ENCODE data around the gene ALKBH5. TPM values are rescaled to one million over a fixed set of nuclear protein-coding genes. Genes with fewer than 3 reads are reported as not detected.

Gene ALKBH5
- total and polyA plus RNA-seq, 10 of the 15 experiments (the other 5 are each of a cell fraction or from before 2014, with no cell fraction given), result 13.7 to 99.9 (median 52.4) TPM

DNA sequence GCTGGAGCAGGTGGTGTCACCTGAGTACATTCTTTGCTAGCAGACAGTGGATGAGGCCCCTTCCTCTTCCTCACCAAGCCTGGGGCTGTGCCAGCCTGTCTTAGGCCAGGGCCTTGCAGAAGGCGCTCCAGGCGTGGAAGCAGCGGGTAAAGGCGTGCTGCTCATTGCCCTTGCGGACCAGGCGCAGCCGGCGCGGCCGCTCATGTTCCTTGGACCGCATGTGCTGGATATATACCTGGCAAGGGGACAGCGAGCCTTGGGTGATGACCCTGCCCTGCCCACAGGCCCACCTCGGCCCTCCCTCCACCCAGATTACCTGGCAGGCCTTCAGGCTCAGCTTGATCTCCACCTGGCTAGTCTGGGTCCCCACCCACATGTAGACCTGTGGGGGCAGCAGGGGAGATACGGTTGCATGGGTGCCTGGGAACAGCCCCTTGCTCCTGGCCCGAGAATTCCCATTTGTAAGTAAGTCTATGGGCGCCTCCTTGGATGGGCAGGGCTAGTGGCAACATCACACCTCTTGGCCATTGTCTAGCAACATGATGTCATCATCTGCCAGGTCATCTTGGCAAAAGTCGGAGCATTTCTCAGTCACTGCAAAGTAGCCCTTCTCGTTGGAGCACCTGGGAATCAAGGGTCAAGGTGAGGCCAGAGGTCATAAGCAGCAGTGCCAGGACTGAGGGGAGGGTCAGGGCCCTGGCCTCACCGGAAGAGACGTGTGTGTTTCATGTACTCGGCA, 61.6 kb downstream of the ALKBH5 start:
- intact Hi-C loops (cut with micrococcal nuclease; ENCODE audit: unreplicated experiment), result no loop called here
- WGBS (ENCODE audit: insufficient coverage, insufficient replicate concordance, low lambda C conversion rate, missing lambda C conversion rate), result 92% methylated on average over 21 of the region's 21 CpGs
- H3K36me3 ChIP-seq (ENCODE audit: control insufficient read depth in 2 of 2, insufficient read depth in 2 of 2, low read length in 1 of 2), result peaks cover 3 to 18% of the 10 kb centered on the region in 2 experiments; a peak in 3 of 4 replicates
- ATAC-seq (no peak), DNase-seq (ENCODE audit: low read depth, low spot score) (no peak), FAIRE-seq (no peak)
- H4K20me1 ChIP-seq (ENCODE audit: control insufficient read depth, insufficient read depth), result no peaks in the 10 kb centered on the region
- H3K4me1 ChIP-seq (ENCODE audit: control insufficient read depth, insufficient read depth, low read length), result no peaks in the 10 kb centered on the region
- H3K4me2 ChIP-seq (ENCODE audit: control insufficient read depth, insufficient read depth), result no peak overlapping the region
- no peak overlapping the region for H2AFZ ChIP-seq (ENCODE audit: control insufficient read depth, low read depth, low read length)
- no peak overlapping the region for H3K4me3 ChIP-seq
- SMC1A ChIA-PET (ENCODE audit: uncharacterized antibody, unreplicated experiment), result no interaction called here
- no peaks in the 10 kb centered on the region for H3K79me2 ChIP-seq (ENCODE audit: control insufficient read depth, insufficient read depth, low read length)
- H3K9ac ChIP-seq (ENCODE audit: control insufficient read depth, insufficient read depth, low read length), result no peak overlapping the region
- no peaks in the 10 kb centered on the region for H3K9me3 ChIP-seq (replicated peaks; ENCODE audit: control insufficient read depth, insufficient read depth, low read length)
- H3K27ac ChIP-seq (ENCODE audit: control insufficient read depth, insufficient read depth), result no peak overlapping the region
- POLR2A ChIA-PET, result no interaction called here
- BruUV-seq (replicated peaks), result TSS peak; percentile 81
- H3K27me3 ChIP-seq (replicated peaks in 1 of 2; ENCODE audit: control insufficient read depth in 2 of 2, insufficient read depth in 2 of 2, low read length in 1 of 2), result no peaks in the 10 kb centered on the region
- in situ Hi-C loops (cut with MboI), result no loop called here
- RAD21 ChIA-PET (ENCODE audit: unreplicated experiment), result no interaction called here
- CTCF ChIA-PET, result no interaction called here
- TF ChIP-seq IKZF2 (IDR thresholded peaks at IDR 0.05) (no peak), KLF5 (IDR thresholded peaks at IDR 0.05; ENCODE audit: partially characterized antibody) (no peak), ZNF687 (IDR thresholded peaks at IDR 0.05) (no peak), BMI1 (IDR thresholded peaks at IDR 0.05; ENCODE audit: borderline replicate concordance) (no peak), CBX5 (IDR thresholded peaks at IDR 0.05; ENCODE audit: low read depth) (no peak), NFXL1 (IDR thresholded peaks at IDR 0.05; ENCODE audit: borderline replicate concordance) (no peak), ZNF217 (IDR thresholded peaks at IDR 0.05) (no peak), RFX5 (IDR thresholded peaks at IDR 0.05; ENCODE audit: low read depth, low read length) (no peak), CBX3 (IDR thresholded peaks at IDR 0.05; ENCODE audit: borderline replicate concordance, low read depth) (no peak), JUNB (IDR thresholded peaks at IDR 0.05) (no peak), BCLAF1 (IDR thresholded peaks at IDR 0.05) (no peak), ZNF207 (IDR thresholded peaks at IDR 0.05; ENCODE audit: borderline replicate concordance) (no peak), RAD51 (IDR thresholded peaks at IDR 0.05) (no peak)
- TF ChIP-seq, protein P1, sequence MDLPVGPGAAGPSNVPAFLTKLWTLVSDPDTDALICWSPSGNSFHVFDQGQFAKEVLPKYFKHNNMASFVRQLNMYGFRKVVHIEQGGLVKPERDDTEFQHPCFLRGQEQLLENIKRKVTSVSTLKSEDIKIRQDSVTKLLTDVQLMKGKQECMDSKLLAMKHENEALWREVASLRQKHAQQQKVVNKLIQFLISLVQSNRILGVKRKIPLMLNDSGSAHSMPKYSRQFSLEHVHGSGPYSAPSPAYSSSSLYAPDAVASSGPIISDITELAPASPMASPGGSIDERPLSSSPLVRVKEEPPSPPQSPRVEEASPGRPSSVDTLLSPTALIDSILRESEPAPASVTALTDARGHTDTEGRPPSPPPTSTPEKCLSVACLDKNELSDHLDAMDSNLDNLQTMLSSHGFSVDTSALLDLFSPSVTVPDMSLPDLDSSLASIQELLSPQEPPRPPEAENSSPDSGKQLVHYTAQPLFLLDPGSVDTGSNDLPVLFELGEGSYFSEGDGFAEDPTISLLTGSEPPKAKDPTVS (IDR thresholded peaks at IDR 0.05; ENCODE audit: low read depth, low read length), result no peak
- TF ChIP-seq, protein P2, sequence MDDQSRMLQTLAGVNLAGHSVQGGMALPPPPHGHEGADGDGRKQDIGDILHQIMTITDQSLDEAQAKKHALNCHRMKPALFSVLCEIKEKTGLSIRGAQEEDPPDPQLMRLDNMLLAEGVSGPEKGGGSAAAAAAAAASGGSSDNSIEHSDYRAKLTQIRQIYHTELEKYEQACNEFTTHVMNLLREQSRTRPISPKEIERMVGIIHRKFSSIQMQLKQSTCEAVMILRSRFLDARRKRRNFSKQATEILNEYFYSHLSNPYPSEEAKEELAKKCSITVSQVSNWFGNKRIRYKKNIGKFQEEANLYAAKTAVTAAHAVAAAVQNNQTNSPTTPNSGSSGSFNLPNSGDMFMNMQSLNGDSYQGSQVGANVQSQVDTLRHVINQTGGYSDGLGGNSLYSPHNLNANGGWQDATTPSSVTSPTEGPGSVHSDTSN (IDR thresholded peaks at IDR 0.05; ENCODE audit: insufficient replicate concordance, low read depth, low read length), result no peak

All from GM12878 (cell line).